GM21786 (cell line): ENCODE measurements around the gene COCH.

Experiments
- ATAC-seq: cut with Tn5 transposase; IDR thresholded peaks from one replicate; pipeline ENCODE4 v1.9.1; 2021; ENCODE audit not compliant: unreplicated experiment

COCH gene

GRCh38 chr14:30874120-30874998 is at the start of gene COCH:
Gene COCH (plus strand): TSS chr14:30874559. CDS start chr14:30874939, 380 bp downstream.
- ATAC-seq: peak; percentile 65

GRCh38 chr14:30826070-30826469 is 48.3 kb upstream of the COCH start:
- no peak for ATAC-seq

- ATAC-seq: no peak
Observed at GRCh38 chr14:30829853-30830252, 44.5 kb upstream of the COCH start.

GRCh38 chr14:30834353-30834752 is 40.0 kb upstream of the COCH start:
- ATAC-seq: no peak

DNA sequence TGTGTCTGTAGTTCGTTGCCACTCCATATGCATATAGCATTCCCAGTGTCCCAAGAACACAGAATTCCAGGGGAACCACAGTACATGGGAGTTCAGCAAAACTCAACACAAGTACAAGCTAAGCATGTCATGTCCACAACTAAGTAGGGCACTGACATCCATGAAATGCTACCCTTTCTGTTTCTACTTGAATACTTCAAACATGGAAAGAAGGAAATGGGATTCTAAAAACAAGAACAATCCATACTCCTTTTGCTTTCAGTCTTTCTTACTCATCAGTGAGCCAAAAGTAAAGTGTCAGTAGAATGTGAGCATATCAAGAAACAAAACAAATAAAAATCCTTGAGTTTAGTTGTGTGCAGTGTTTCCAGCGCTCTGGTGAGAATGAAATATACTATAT is 36.0 kb upstream of the COCH start:
- ATAC-seq: no peak

DNA sequence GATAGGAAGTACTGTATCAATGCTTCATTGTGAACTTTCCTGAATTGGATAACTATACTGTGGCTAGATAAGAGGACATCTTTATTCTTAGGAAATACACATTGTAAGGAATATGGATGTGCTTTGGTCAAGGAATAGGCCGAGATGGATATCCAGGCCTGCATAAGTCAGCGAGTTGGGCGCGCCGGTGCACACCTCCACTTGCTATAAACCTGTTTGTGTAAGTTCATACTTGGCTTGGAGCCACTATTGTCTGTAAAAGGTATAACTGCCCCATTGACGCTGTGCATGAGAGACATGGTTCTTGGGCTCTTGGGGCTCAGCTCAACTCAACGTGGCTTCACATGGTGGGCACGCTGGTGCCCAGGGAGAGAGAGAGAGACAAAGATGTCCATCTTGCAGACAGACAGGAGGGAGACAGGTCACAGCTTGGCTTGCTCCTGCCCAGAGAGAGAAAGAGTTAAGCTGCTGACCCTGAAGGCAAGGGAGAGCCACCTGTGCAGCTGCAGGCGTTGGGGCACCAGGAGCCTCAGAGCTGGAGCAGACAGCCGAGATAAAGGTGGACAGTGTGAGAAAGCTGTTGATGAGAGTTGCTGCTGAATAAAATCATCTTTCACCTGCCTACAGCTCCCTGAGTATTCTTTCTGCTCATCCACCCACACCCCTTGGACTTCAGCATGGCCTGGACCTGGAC is 34.1 kb upstream of the COCH start:
- no peak for ATAC-seq

GRCh38 chr14:30842431-30842830 is 31.9 kb upstream of the COCH start:
- ATAC-seq: no peak

- no peak for ATAC-seq
Observed at GRCh38 chr14:30848449-30849240, 25.7 kb upstream of the COCH start.

DNA sequence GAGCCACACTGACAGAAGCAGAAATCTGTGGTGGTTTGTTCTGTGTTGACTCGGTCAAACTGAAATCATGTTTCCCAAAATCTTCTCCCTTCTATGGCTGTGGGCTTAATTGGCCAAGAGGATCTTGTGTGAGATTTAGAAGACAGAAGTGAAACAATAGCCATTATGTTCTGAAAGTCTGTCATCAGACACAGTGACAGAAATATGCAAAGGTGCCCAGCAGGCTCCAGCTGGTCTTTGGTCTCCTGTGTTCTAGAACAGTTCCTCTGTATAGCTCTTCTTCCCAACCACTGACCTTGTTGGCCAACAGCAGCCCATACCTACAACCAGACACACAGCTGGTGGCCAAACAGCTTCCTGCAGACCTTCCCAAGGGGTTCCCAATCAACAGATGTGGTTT is 25.0 kb upstream of the COCH start:
- peak; percentile 91 for ATAC-seq

DNA sequence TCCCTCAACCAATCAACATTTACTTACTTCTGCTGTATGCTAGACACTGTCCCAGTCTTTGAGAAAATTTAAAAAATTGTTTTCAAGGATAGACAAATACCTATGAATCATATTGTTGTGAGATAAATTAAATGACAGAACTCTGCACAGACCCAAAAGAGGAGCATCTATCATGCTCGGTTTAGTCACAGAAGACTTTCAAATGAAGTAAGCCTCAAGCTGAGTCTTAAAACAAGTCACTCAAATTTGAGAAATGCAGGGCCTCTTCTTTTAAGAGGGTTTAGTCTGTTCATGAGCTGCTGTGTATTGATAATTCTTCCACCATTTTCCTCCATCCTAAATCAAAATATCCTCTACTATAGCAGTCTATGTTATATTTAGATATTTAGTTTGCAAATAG is 24.4 kb upstream of the COCH start:
- no peak for ATAC-seq

DNA sequence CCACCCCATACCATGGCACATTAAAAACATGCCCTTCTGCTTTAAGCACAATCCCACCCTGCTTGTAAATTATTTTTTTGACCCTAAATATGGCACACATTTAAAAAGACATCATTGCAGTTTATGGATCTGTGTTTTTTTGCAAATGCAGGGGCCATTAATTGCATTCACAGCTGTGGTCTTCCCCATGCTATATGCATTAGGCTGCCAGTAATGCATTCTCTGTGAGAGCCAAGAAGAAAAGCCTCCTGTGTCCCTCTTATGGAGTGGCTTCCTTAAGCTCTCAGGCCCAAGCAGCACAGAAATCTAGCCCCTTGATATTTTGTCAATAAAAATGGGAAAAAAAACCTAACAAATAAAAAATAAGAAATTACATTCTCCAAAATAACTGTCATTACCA is 20.4 kb upstream of the COCH start:
- ATAC-seq: no peak

DNA sequence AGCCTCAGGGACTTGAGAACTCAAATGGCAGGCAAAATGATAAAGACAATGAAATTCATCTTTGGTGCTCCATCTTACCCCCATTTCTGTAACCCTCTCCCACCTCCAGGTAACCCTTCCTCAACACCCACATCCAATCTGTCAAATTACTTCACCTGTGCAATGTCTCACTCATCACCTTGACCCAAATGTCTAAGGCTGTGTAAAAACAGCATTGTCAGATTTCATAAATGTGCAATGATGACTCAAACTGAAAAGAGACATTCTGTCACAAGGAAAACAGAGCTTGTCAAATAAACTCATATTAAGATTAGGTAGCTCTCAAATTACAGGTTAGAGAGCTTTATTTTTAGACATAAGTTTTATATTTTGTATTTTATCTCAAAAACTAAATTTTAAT is 19.9 kb upstream of the COCH start:
- no peak for ATAC-seq

DNA sequence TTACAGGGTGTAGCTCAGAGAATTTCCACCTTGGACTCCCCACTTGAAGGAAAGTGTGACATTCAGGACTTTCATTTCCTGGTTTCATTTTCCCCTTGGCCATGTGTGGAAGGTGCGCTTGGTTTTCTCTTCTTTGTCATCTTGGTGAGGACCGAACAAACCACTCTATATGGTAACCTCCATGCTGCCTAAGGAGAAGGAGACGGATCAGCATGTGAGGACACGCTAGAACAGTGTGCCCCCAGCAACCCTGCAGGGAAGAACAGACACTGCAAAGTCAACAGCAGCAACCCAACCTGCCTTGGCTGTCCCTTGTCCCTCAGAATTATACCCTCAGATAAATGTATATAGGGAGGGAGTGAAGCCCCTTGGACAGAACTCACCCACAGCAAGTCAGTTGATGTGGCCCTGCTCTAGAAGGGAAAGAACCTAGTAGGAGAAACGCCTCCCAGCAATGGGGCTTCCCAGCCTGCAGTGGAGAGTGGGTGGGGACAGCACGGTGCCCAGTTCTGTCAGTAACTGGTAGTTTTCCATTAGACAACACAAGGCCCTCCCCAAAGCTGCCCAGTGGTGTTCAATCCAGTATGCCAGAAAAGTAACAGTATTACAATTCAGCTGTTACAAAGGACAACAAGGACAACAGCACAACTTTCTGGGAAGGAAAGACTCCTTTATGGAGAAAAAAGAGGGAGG is 18.9 kb upstream of the COCH start:
- peak; percentile 65 for ATAC-seq

DNA sequence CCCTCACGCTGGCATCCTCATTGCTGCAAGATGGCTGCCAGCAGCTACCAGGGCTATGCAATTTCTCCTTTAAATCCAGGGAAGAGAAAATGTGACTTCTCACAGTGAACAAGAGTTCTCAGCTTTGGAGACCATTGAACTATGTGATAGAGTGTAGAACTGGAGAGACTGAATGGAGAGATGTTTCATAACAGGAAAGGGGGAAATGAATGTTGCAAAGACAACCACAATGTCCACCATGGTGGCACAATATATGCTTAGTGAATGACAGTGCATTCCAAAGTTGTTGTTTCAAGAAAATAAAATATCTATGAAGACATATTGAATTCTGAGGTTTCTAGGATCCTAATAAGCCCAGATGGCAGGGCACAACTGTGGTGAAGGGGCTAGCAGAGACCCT is 13.2 kb upstream of the COCH start:
- ATAC-seq: no peak

GRCh38 chr14:30864934-30865333 is 9.4 kb upstream of the COCH start:
- ATAC-seq: no peak

DNA sequence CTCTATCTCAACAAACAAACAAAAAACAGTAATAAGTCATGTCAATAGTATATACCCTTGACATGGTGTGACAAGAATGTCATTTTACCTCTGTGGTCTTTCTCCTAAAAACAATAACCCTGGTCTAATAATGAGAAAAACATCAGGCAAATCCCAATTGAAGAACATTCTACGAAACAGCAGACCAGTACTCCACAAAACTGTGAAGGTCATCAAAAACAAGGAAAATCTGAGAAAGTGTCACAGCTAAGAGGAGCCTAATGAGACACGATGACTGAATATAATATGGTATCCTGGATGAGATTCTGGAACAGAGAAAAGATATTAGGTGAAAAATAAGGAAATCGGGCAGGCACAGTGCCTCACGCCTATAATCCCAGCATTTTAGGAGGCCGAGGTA is 5.6 kb upstream of the COCH start:
- ATAC-seq: no peak

DNA sequence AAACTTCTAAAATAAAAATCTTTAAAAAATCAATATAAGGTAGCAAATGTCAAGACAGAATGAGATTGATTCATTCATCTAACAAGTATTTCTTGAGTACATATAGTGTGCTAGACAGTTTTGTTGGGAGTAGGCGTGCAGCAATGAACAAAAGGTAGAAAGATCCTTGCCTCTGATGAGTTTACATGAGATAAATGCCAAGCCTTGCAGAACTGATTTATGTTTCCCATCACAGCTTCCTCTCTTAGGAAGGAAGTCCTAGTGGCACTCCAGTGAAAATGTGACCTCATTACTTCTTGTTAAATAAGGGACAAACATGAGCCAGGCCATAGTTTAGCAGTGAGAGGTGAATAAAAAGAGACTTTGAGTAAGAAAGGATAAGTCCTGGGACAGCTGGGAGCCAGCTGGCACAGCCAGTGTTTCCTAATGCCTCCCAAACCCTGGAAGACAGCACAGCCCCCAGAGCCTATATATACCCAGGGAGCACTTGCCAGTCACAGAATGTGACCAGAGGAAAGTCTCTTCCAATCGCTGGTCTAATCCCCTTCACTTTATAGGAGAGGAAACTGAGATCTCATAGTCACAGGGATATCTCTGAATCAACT is 4.7 kb upstream of the COCH start:
- ATAC-seq: no peak

GRCh38 chr14:30872602-30873001 is 1.8 kb upstream of the COCH start:
- ATAC-seq: no peak

DNA sequence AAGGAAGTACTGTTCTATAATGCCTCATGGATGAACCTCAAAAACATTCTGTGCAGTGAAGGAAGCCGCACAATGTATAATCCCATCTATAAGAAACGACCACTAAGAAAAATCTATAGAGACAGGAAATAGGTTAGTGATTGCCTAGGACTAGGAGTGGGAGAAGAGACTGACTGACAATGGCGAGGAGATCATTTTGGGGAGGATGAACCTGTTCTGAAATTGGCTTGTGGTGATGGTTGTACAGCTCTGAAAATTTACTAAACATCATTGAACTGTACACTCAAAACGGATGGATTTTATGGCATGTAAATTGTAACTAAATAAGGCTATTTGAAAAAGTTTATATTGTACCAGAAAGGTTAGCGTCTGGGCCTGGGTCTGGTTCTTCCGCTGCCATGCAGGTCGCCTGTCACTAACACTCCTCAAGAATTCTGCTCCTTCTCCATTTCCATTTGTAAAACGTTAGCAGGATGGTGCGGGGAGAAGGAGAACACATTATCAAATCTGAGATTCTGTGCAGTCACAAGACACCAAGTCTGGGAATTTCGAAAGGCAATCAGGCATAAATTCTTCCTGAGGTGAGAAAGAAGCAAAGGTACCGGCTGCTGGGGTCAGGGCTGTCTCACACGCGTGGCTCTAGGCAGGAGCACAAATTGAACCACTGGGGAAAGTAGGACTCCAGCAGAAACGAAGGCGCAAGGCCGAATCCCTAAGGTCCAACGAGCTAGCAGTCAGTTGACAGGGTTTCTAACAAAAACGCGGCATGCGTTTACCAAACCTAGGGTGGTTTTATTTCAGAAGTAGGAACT is 845 bp upstream of the COCH start:
- ATAC-seq: no peak
